Activated B cell treated with CpG ODN at 0.5 μM for 24 hours (primary cell): ENCODE measurements around the gene ZFHX3. TPM values are rescaled to one million over a fixed set of nuclear protein-coding genes. Genes with fewer than 3 reads are reported as not detected.

ENCODE experiments used
- ATAC-seq: fragments of 200-7000 bp; cut with Tn5 transposase; one replicate; pipeline ENCODE4 v1.10.0; 2021; ENCODE audit warnings: low read depth, mild to moderate bottlenecking, moderate library complexity
- CTCF ChIA-PET: fragments of 350-600 bp; sonication (Branson Sonifier 250); formaldehyde crosslinking; loops from one replicate; lab custom pipeline; 2021; ENCODE audit warnings: antibody characterized with exemption; lab: Charles Lee
- POLR2A ChIA-PET: fragments of 350-600 bp; sonication (Branson Sonifier 250); formaldehyde crosslinking; loops from one replicate; lab custom pipeline; 2021; ENCODE audit warnings: antibody characterized with exemption; lab: Charles Lee
- DNase-seq: peaks from one replicate; pipeline ENCODE4 v3.0.0; 2022
- H3K27ac Mint-ChIP-seq: one replicate; pipeline ENCODE4 v1.8.0; 2020; ENCODE audit warnings: mixed read lengths
- H3K27me3 Mint-ChIP-seq: one replicate; pipeline ENCODE4 v1.8.0; 2021; ENCODE audit warnings: mixed read lengths
- H3K36me3 Mint-ChIP-seq: one replicate; pipeline ENCODE4 v1.8.0; 2021; ENCODE audit warnings: low read depth, mixed read lengths
- H3K4me1 Mint-ChIP-seq: one replicate; pipeline ENCODE4 v1.8.0; 2021; ENCODE audit warnings: mixed read lengths
- H3K4me3 Mint-ChIP-seq: one replicate; pipeline ENCODE4 v1.8.0; 2020; ENCODE audit warnings: mild to moderate bottlenecking, mixed read lengths
- H3K9me3 Mint-ChIP-seq: one replicate; pipeline ENCODE4 v1.8.0; 2020; ENCODE audit warnings: mixed read lengths
- intact Hi-C: fragments of 100-400 bp; cut with micrococcal nuclease; formaldehyde crosslinking; loops from one replicate; pipeline ENCODE4 v1.15.1; 2024
- total RNA-seq: library from RNA; stranded (reverse); gene quantifications from 2 replicates; pipeline ENCODE4 v1.2.3, GENCODE V29; 2022
- TF ChIP-seq, protein P1 (sequence below): fragments of 200-600 bp; IDR thresholded peaks from one replicate; pipeline ENCODE4 v1.8.0; 2022; ENCODE audit warnings: antibody characterized with exemption, mild to moderate bottlenecking

Gene ZFHX3
- total RNA-seq, 1 donor from 2014 or later: 9.2 TPM

- TF ChIP-seq, protein P1, sequence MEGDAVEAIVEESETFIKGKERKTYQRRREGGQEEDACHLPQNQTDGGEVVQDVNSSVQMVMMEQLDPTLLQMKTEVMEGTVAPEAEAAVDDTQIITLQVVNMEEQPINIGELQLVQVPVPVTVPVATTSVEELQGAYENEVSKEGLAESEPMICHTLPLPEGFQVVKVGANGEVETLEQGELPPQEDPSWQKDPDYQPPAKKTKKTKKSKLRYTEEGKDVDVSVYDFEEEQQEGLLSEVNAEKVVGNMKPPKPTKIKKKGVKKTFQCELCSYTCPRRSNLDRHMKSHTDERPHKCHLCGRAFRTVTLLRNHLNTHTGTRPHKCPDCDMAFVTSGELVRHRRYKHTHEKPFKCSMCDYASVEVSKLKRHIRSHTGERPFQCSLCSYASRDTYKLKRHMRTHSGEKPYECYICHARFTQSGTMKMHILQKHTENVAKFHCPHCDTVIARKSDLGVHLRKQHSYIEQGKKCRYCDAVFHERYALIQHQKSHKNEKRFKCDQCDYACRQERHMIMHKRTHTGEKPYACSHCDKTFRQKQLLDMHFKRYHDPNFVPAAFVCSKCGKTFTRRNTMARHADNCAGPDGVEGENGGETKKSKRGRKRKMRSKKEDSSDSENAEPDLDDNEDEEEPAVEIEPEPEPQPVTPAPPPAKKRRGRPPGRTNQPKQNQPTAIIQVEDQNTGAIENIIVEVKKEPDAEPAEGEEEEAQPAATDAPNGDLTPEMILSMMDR: no peak
- POLR2A ChIA-PET: no interaction called here
- Mint-ChIP-seq H3K36me3 (no peaks in the 10 kb centered on the region), H3K4me3 (no peak overlapping the region), H3K27me3 (no peaks in the 10 kb centered on the region), H3K9me3 (no peaks in the 10 kb centered on the region), H3K4me1 (peaks cover 4% of the 10 kb centered on the region), H3K27ac (no peak overlapping the region)
- intact Hi-C loops: no loop called here
- CTCF ChIA-PET: no interaction called here
- DNase-seq (no peak), ATAC-seq (no peak)
Observed at GRCh38 chr16:72924927-72925630, 122.8 kb downstream of the ZFHX3 start.

GRCh38 chr16:72924537-72924926, 123.4 kb downstream of the ZFHX3 start:
- CTCF ChIA-PET: no interaction called here
- ATAC-seq (no peak), DNase-seq (no peak)
- Mint-ChIP-seq H3K4me1 (peaks cover 4% of the 10 kb centered on the region), H3K27ac (no peak overlapping the region), H3K9me3 (no peaks in the 10 kb centered on the region), H3K27me3 (no peaks in the 10 kb centered on the region), H3K4me3 (no peak overlapping the region), H3K36me3 (no peaks in the 10 kb centered on the region)
- TF ChIP-seq, protein P1: no peak
- POLR2A ChIA-PET: no interaction called here
- intact Hi-C loops: no loop called here

GRCh38 chr16:72923757-72924156, 124.2 kb downstream of the ZFHX3 start:
- Mint-ChIP-seq H3K9me3 (no peaks in the 10 kb centered on the region), H3K27me3 (no peaks in the 10 kb centered on the region), H3K36me3 (no peaks in the 10 kb centered on the region), H3K4me3 (no peak overlapping the region), H3K4me1 (peaks cover 4% of the 10 kb centered on the region), H3K27ac (no peak overlapping the region)
- intact Hi-C loops: no loop called here
- ChIA-PET CTCF (no interaction called here), POLR2A (no interaction called here)
- ATAC-seq (no peak), DNase-seq (no peak)
- TF ChIP-seq, protein P1: no peak

DNA sequence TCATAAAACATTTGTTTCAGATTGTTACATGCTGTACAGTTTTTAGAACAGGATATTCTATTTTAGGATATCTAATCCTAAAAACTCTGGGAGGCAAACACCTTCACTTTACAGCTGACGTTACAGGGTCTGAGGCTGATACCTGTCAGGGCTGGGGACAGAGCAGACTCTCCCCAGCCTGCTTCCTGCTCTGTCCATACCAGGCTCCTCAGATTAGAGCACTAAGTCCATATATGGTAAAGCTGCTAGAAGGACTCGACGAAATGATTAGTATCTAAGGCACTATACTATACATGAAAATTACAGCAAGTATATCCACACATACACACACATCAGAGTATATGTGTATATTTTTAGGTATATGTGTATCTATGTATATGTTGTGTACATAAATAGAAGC, 125.2 kb downstream of the ZFHX3 start:
- no peaks in the 10 kb centered on the region for H3K9me3 Mint-ChIP-seq
- TF ChIP-seq, protein P1: no peak
- no peak for ATAC-seq
- H3K4me1 Mint-ChIP-seq: peaks cover 4% of the 10 kb centered on the region
- H3K36me3 Mint-ChIP-seq: no peaks in the 10 kb centered on the region
- H3K27ac Mint-ChIP-seq: no peak overlapping the region
- ChIA-PET POLR2A (no interaction called here), CTCF (no interaction called here)
- intact Hi-C loops: no loop called here
- H3K4me3 Mint-ChIP-seq: no peak overlapping the region
- H3K27me3 Mint-ChIP-seq: no peaks in the 10 kb centered on the region
- no peak for DNase-seq

DNA sequence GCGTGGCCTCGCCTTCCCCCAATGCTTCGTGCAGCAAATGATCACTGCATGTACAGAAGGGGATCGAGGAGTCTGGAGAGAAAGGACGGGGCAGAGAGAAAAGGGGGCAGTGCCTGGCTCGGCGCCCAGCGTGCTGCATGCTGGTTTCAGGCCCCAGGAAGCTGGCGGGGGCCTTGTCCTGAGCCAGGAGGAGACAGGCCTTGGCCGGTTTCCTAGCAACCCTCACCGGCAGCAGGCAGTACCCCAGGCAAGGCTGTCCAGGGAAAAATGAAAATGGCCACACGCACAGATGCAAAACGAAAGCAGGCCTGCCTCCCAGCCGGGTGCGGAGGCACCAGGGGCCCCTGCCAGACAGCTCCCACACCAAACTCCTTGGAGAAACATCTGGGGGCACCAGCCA, 126.3 kb downstream of the ZFHX3 start:
- Mint-ChIP-seq H3K27me3 (no peaks in the 10 kb centered on the region), H3K27ac (no peak overlapping the region), H3K4me1 (peaks cover 4% of the 10 kb centered on the region), H3K36me3 (no peaks in the 10 kb centered on the region), H3K9me3 (no peaks in the 10 kb centered on the region), H3K4me3 (no peak overlapping the region)
- CTCF ChIA-PET: no interaction called here
- intact Hi-C loops: no loop called here
- TF ChIP-seq, protein P1: no peak
- POLR2A ChIA-PET: no interaction called here
- DNase-seq (no peak), ATAC-seq (no peak)
